Adrenal gland (tissue), 12 donors: ENCODE data around the gene PIK3C2G. TPM values are rescaled to one million over a fixed set of nuclear protein-coding genes. Genes with fewer than 3 reads are reported as not detected.

Experiments
- DNase-seq, 7 donors: peaks; one replicate each; pipeline ENCODE4 v3.0.0-alpha.2; 2019 to 2020
- H3K27ac ChIP-seq, 5 donors: fragments of 200-600 bp; sonication (generic) in 4 of 5; 1 replicate in 3 of 5; 2 replicates in 2 of 5; pipeline versions ENCODE4 v1.5.1 to v1.8.0; 2016 to 2020; ENCODE audit warnings: mild to moderate bottlenecking in 1 of 5
- H3K27me3 ChIP-seq: fragments of 200-600 bp; 2 replicates; pipeline ENCODE4 v1.8.0; 2021
- H3K36me3 ChIP-seq, 2 donors: fragments of 200-600 bp; replicated peaks in 1 of 2; 1 replicate in 1 of 2; 2 replicates in 1 of 2; pipeline versions ENCODE4 v1.5.1 to v1.8.0; 2018 to 2022
- H3K4me1 ChIP-seq, 2 donors: fragments of 200-600 bp; replicated peaks in 1 of 2; 1 replicate in 1 of 2; 2 replicates in 1 of 2; pipeline versions ENCODE4 v1.5.1 to v1.8.0; 2018 to 2021
- H3K4me3 ChIP-seq, 4 donors: fragments of 200-600 bp; sonication (generic) in 3 of 4; one replicate each; pipeline ENCODE4 v1.5.1; 2016 to 2018
- H3K9me3 ChIP-seq, 3 donors: fragments of 200-600 bp; sonication (generic) in 1 of 3; replicated peaks in 1 of 3; 1 replicate in 2 of 3; 2 replicates in 1 of 3; pipeline versions ENCODE4 v1.5.1 to v1.8.0; 2016 to 2021
- CTCF ChIP-seq, 6 experiments: fragments of 450-650 bp in 4 of 6; fragments of 200-600 bp in 2 of 6; sonication (generic) in 1 of 6; IDR thresholded peaks; 1 replicate in 5 of 6; 2 replicates in 1 of 6; pipeline versions ENCODE4 v1.5.1 to v1.8.0; 2016 to 2021; ENCODE audit warnings: antibody characterized with exemption in 6 of 6, mild to moderate bottlenecking in 2 of 6, moderate library complexity in 1 of 6
- POLR2A ChIP-seq, 2 donors: fragments of 450-650 bp; IDR thresholded peaks; one replicate each; pipeline ENCODE4 v1.6.1; 2017; ENCODE audit warnings: antibody characterized with exemption in 2 of 2, mild to moderate bottlenecking in 2 of 2, moderate library complexity in 1 of 2
- WGBS, 4 donors: extraction: QIAGEN DNeasy Blood & Tissue Kit in 2 of 4; methylation state at CpG; one replicate each; pipeline versions ENCODE4 v1.1.5 to v1.1.7; 2013 to 2017; 5-methylcytosine and 5-hydroxymethylcytosine counted together
- intact Hi-C, 2 donors: fragments of 100-400 bp; cut with DNase I; formaldehyde crosslinking; loops; one replicate each; pipeline versions ENCODE4 v1.14.1 to v1.15.0; 2022 to 2023
- polyA plus RNA-seq, 3 donors: library from polyadenylated mRNA; stranded (reverse); fragments of 200-250 nt in 2 of 3; fragments of 350-450 nt in 1 of 3; fragmentation: Illumina TruSeq in 1 of 3; extraction: RNeasy Lipid Tissue Mini Kit (QIAGEN cat#74804) in 1 of 3; gene quantifications; one replicate each; pipeline ENCODE4 v1.2.3, GENCODE V29; 2013 to 2014
- total RNA-seq, 9 donors: library from RNA; depleted of rRNA in 4 of 9; stranded (reverse); fragments of >200 nt in 4 of 9; fragments of 120-200 nt in 1 of 9; fragmentation: NEBNext Ultra II Directional in 1 of 9; extraction: Animal tissue kit (Norgen Biotek cat#: 25700) in 1 of 9; gene quantifications; one replicate each; pipeline versions ENCODE4 v1.1.0 to v1.2.4, GENCODE V29; 2013 to 2023
- donor health status: healthy with polysubstance abuse.
- donor health status: Bipolar disorder and iron deficiency.
- donor health status: DM: yes; HTN: yes; CAD: no.
- donor health status: DM: no; HTN: no; CAD: no.
- donor health status: DM: no; HTN: no; CAD: no.
- donor health status: DM: yes; HTN: yes; CAD: no.

The PIK3C2G gene
- total and polyA plus RNA-seq, 12 donors: 0.11 to 1.3 (median 0.54) TPM

GRCh38 chr12:18358930-18359329 lies 97.6 kb downstream of the PIK3C2G start:
- no peak for TF ChIP-seq POLR2A (IDR thresholded peaks at IDR 0.05)
- TF ChIP-seq CTCF (IDR thresholded peaks at IDR 0.05): no peak
- WGBS, 4 donors: 94 to 100% (median 96%) methylated on average over 2 of the region's 2 CpGs
- Histone ChIP-seq H3K4me1 (no peaks in the 10 kb centered on the region), H3K27ac (no peak overlapping the region), H3K9me3 (no peaks in the 10 kb centered on the region), H3K4me3 (no peak overlapping the region), H3K36me3 (no peaks in the 10 kb centered on the region), H3K27me3 (no peaks in the 10 kb centered on the region)
- no peak for DNase-seq
- intact Hi-C loops: no loop called here

GRCh38 chr12:18361433-18361832 lies 100.1 kb downstream of the PIK3C2G start:
- H3K4me3 ChIP-seq: no peak overlapping the region
- intact Hi-C loops: no loop called here
- no peak for DNase-seq
- TF ChIP-seq CTCF (IDR thresholded peaks at IDR 0.05) (no peak), POLR2A (IDR thresholded peaks at IDR 0.05) (no peak)
- no peak overlapping the region for H3K27ac ChIP-seq
- H3K36me3 ChIP-seq: no peaks in the 10 kb centered on the region
- H3K4me1 ChIP-seq: no peaks in the 10 kb centered on the region
- H3K9me3 ChIP-seq: no peaks in the 10 kb centered on the region
- no peaks in the 10 kb centered on the region for H3K27me3 ChIP-seq

GRCh38 chr12:18363321-18363720 lies 102.0 kb downstream of the PIK3C2G start:
- Histone ChIP-seq H3K4me1 (no peaks in the 10 kb centered on the region), H3K27ac (no peak overlapping the region), H3K4me3 (no peak overlapping the region), H3K27me3 (no peaks in the 10 kb centered on the region), H3K9me3 (no peaks in the 10 kb centered on the region), H3K36me3 (no peaks in the 10 kb centered on the region)
- DNase-seq: no peak
- WGBS, 4 donors: 58 to 80% (median 77%) methylated on average over 2 of the region's 2 CpGs
- no peak for TF ChIP-seq CTCF (IDR thresholded peaks at IDR 0.05)
- TF ChIP-seq POLR2A (IDR thresholded peaks at IDR 0.05): no peak
- intact Hi-C loops: no loop called here

GRCh38 chr12:18368594-18368993 lies 107.3 kb downstream of the PIK3C2G start:
- DNase-seq: no peak
- Histone ChIP-seq H3K4me3 (no peak overlapping the region), H3K27ac (no peak overlapping the region), H3K27me3 (no peaks in the 10 kb centered on the region), H3K4me1 (no peaks in the 10 kb centered on the region), H3K36me3 (no peaks in the 10 kb centered on the region), H3K9me3 (no peaks in the 10 kb centered on the region)
- intact Hi-C loops: no loop called here
- 81 to 88% (median 84%) methylated on average over 3 of the region's 3 CpGs for WGBS, 4 donors
- TF ChIP-seq CTCF (IDR thresholded peaks at IDR 0.05): no peak
